DND-41 (cell line): ENCODE results near the gene SERGEF.

ENCODE experiments used
- ATAC-seq: fragments of 200-7000 bp; cut with Tn5 transposase; 3 replicates; pipeline ENCODE4 v1.9.1; 2021; ENCODE audit warnings: low read depth; ENCODE audit not compliant: insufficient read depth
- DNase-seq: peaks from one replicate; pipeline ENCODE4 v3.0.0-alpha.2; 2020
- H2AFZ ChIP-seq: 2 replicates; pipeline ENCODE4 v1.6.0; 2012; ENCODE audit warnings: low read depth, low read length
- H3K27ac ChIP-seq: 2 replicates; pipeline ENCODE4 v1.5.1; 2012; ENCODE audit warnings: low read length, inconsistent platforms
- H3K27me3 ChIP-seq: fragments of 200-600 bp; sonication (generic); 2 replicates; pipeline ENCODE4 v1.6.0; 2012; ENCODE audit warnings: low read length, mild to moderate bottlenecking, inconsistent platforms; ENCODE audit not compliant: insufficient read depth, poor library complexity
- H3K36me3 ChIP-seq: 2 replicates; pipeline ENCODE4 v1.5.1; 2012; ENCODE audit warnings: low read length, inconsistent platforms; ENCODE audit not compliant: insufficient read depth
- H3K4me1 ChIP-seq: 2 replicates; pipeline ENCODE4 v1.5.1; 2012; ENCODE audit warnings: mild to moderate bottlenecking, low read length; ENCODE audit not compliant: insufficient read depth
- H3K4me2 ChIP-seq: 2 replicates; pipeline ENCODE4 v1.6.0; 2012; ENCODE audit warnings: mild to moderate bottlenecking, moderate library complexity, low read length, inconsistent platforms; ENCODE audit not compliant: insufficient read depth
- H3K4me3 ChIP-seq, 2 experiments: fragments of 200-600 bp in 1 of 2; shearing (Covaris generic) in 1 of 2; 2 replicates each; pipeline ENCODE4 v1.5.1; 2012 to 2016; ENCODE audit warnings: inconsistent platforms in 2 of 2, low read length in 2 of 2, mild to moderate bottlenecking in 2 of 2, low read depth in 1 of 2, moderate library complexity in 1 of 2
- H3K79me2 ChIP-seq: 2 replicates; pipeline ENCODE4 v1.6.0; 2012; ENCODE audit warnings: low read length, inconsistent platforms; ENCODE audit not compliant: insufficient read depth
- H3K9ac ChIP-seq: 2 replicates; pipeline ENCODE4 v1.6.0; 2012; ENCODE audit warnings: low read depth, mild to moderate bottlenecking, inconsistent platforms, low read length, moderate library complexity
- H3K9me3 ChIP-seq: 2 replicates; pipeline ENCODE4 v1.5.1; 2012; ENCODE audit warnings: low read length, moderate library complexity, mild to moderate bottlenecking, inconsistent platforms; ENCODE audit not compliant: insufficient read depth, severe bottlenecking
- H4K20me1 ChIP-seq: 2 replicates; pipeline ENCODE4 v1.6.0; 2012; ENCODE audit warnings: low read length; ENCODE audit not compliant: insufficient read depth
- EZH2 ChIP-seq: IDR thresholded peaks from 3 replicates; pipeline ENCODE4 v1.6.1; 2012; ENCODE audit warnings: borderline replicate concordance, low read depth, mild to moderate bottlenecking, moderate library complexity, low read length, inconsistent platforms; ENCODE audit not compliant: severe bottlenecking
- TF ChIP-seq, protein P1 (sequence below): IDR thresholded peaks from 2 replicates; pipeline ENCODE4 v1.5.1; 2012; ENCODE audit warnings: borderline replicate concordance, low read length, moderate library complexity, mild to moderate bottlenecking; ENCODE audit not compliant: poor library complexity, severe bottlenecking; ENCODE audit errors: extremely low read depth

SERGEF gene

GRCh38 chr11:17958446-17958845 lies 54.4 kb downstream of the SERGEF start:
- no peaks in the 10 kb centered on the region for H3K4me1 ChIP-seq
- H4K20me1 ChIP-seq = 0 out of 2 replicates have a peak, but pooled peaks cover 3% of the 10 kb centered on the region
- H3K4me2 ChIP-seq = no peak overlapping the region
- H3K4me3 ChIP-seq = no peak overlapping the region
- H2AFZ ChIP-seq = no peak overlapping the region
- no peak overlapping the region for H3K27ac ChIP-seq
- ATAC-seq (no peak), DNase-seq (no peak)
- no peaks in the 10 kb centered on the region for H3K27me3 ChIP-seq
- no peaks in the 10 kb centered on the region for H3K79me2 ChIP-seq
- TF ChIP-seq, protein P1, sequence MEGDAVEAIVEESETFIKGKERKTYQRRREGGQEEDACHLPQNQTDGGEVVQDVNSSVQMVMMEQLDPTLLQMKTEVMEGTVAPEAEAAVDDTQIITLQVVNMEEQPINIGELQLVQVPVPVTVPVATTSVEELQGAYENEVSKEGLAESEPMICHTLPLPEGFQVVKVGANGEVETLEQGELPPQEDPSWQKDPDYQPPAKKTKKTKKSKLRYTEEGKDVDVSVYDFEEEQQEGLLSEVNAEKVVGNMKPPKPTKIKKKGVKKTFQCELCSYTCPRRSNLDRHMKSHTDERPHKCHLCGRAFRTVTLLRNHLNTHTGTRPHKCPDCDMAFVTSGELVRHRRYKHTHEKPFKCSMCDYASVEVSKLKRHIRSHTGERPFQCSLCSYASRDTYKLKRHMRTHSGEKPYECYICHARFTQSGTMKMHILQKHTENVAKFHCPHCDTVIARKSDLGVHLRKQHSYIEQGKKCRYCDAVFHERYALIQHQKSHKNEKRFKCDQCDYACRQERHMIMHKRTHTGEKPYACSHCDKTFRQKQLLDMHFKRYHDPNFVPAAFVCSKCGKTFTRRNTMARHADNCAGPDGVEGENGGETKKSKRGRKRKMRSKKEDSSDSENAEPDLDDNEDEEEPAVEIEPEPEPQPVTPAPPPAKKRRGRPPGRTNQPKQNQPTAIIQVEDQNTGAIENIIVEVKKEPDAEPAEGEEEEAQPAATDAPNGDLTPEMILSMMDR = no peak
- no peak for TF ChIP-seq EZH2
- H3K9ac ChIP-seq = no peak overlapping the region
- no peaks in the 10 kb centered on the region for H3K9me3 ChIP-seq
- peaks cover 71% of the 10 kb centered on the region for H3K36me3 ChIP-seq

DNA sequence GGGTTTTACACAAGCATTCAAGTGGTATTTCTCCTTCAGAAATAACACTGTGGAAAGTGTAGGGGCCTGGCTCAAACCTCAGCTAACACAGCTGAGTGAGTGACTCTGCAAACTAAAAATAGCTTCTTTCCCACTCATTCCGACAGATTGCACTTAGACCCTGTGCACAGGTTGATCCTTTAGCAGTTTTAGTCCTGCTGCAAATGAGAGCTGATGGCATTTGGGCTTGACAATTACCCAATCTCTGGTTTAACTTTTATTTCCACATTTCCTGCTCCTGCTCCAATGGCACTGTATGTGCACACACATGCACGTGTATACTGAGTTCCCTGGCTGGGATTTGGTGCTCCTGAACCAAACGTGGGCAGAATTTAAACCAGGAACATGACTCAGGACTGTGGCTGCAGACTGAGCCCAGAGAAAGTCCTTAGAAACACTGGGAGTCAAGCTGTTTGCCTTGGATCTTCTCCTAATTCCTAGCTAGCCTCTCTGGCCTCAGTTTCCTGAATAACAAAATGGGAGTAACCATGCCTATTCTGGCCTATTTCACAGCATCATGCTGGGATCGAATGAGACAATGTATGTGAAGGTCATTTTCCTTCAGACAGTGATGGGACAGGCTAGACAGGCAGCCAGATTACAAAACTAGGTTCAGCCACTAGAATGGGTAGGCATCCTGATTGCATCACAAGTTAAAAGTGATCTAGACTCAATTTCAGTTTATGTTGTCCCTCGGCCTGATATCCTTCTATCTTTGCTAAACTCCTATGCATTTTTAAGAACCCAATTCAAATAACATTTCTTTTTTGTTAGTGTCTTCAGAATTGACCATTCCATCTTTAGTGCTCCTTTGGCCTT lies 58.2 kb downstream of the SERGEF start:
- H3K9ac ChIP-seq = no peak overlapping the region
- ATAC-seq (no peak), DNase-seq (no peak)
- no peaks in the 10 kb centered on the region for H3K27me3 ChIP-seq
- TF ChIP-seq, protein P1 = no peak
- TF ChIP-seq EZH2 = no peak
- 0 out of 2 replicates have a peak, but pooled peaks cover 3% of the 10 kb centered on the region for H4K20me1 ChIP-seq
- H3K4me1 ChIP-seq = no peaks in the 10 kb centered on the region
- no peaks in the 10 kb centered on the region for H3K9me3 ChIP-seq
- H3K4me2 ChIP-seq = no peak overlapping the region
- H2AFZ ChIP-seq = no peak overlapping the region
- no peak overlapping the region for H3K27ac ChIP-seq
- peaks cover 69% of the 10 kb centered on the region for H3K36me3 ChIP-seq
- H3K79me2 ChIP-seq = no peaks in the 10 kb centered on the region
- no peak overlapping the region for H3K4me3 ChIP-seq

GRCh38 chr11:17952487-17952886 lies 60.4 kb downstream of the SERGEF start:
- H3K9ac ChIP-seq = no peak overlapping the region
- H2AFZ ChIP-seq = no peak overlapping the region
- 0 out of 2 replicates have a peak, but pooled peaks cover 3% of the 10 kb centered on the region for H4K20me1 ChIP-seq
- H3K79me2 ChIP-seq = no peaks in the 10 kb centered on the region
- no peak overlapping the region for H3K27ac ChIP-seq
- TF ChIP-seq, protein P1 = no peak
- no peak for TF ChIP-seq EZH2
- H3K36me3 ChIP-seq = peaks cover 62% of the 10 kb centered on the region
- no peaks in the 10 kb centered on the region for H3K9me3 ChIP-seq
- DNase-seq (no peak), ATAC-seq (no peak)
- no peak overlapping the region for H3K4me2 ChIP-seq
- no peaks in the 10 kb centered on the region for H3K4me1 ChIP-seq
- no peak overlapping the region for H3K4me3 ChIP-seq
- H3K27me3 ChIP-seq = no peaks in the 10 kb centered on the region
